CD14-positive monocyte (primary cell): ENCODE results near the gene TMPRSS11F. TPM values are rescaled to one million over a fixed set of nuclear protein-coding genes. Genes with fewer than 3 reads are reported as not detected.

ENCODE experiments used
- DNase-seq, 3 donors: peaks; one replicate each; pipeline ENCODE4 v3.0.0-alpha.2; 2011 to 2022
- H2AFZ ChIP-seq: 2 replicates; pipeline ENCODE4 v1.6.0; 2012; ENCODE audit warnings: mild to moderate bottlenecking, low read depth, low read length, inconsistent platforms; ENCODE audit not compliant: insufficient read depth, poor library complexity, severe bottlenecking
- H3K27ac ChIP-seq, 2 donors: 1 replicate in 1 of 2; 2 replicates in 1 of 2; pipeline ENCODE4 v1.5.1; 2012 to 2013; ENCODE audit warnings: low read length in 2 of 2, control low read depth in 1 of 2, inconsistent platforms in 1 of 2, low read depth in 1 of 2, mild to moderate bottlenecking in 1 of 2
- H3K27me3 ChIP-seq, 2 donors: one replicate each; pipeline versions ENCODE4 v1.6.0 to v1.6.1; 2011 to 2013; ENCODE audit warnings: low read length in 2 of 2; ENCODE audit not compliant: control insufficient read depth in 2 of 2, insufficient read depth in 2 of 2
- H3K36me3 ChIP-seq, 2 donors: replicated peaks in 1 of 2; 1 replicate in 1 of 2; 2 replicates in 1 of 2; pipeline versions ENCODE4 v1.5.1 to v1.6.1; 2012 to 2013; ENCODE audit warnings: low read length in 2 of 2, control low read depth in 1 of 2, inconsistent platforms in 1 of 2, mild to moderate bottlenecking in 1 of 2; ENCODE audit not compliant: insufficient read depth in 2 of 2, control insufficient read depth in 1 of 2
- H3K4me1 ChIP-seq, 2 donors: 1 replicate in 1 of 2; 2 replicates in 1 of 2; pipeline versions ENCODE4 v1.5.1 to v1.6.1; 2012 to 2013; ENCODE audit warnings: low read length in 2 of 2, control low read depth in 1 of 2, inconsistent platforms in 1 of 2, mild to moderate bottlenecking in 1 of 2, moderate library complexity in 1 of 2; ENCODE audit not compliant: insufficient read depth in 2 of 2, control insufficient read depth in 1 of 2
- H3K4me2 ChIP-seq: replicated peaks from 2 replicates; pipeline ENCODE3; 2012; ENCODE audit warnings: low read length, moderate library complexity, mild to moderate bottlenecking; ENCODE audit not compliant: poor library complexity, severe bottlenecking; ENCODE audit errors: extremely low read depth
- H3K4me3 ChIP-seq, 3 experiments: fragments of 200-600 bp in 1 of 3; sonication (generic) in 1 of 3; replicated peaks in 1 of 3; 1 replicate in 2 of 3; 2 replicates in 1 of 3; pipeline ENCODE4 v1.5.1; 2011 to 2013; ENCODE audit warnings: low read length in 3 of 3, mild to moderate bottlenecking in 3 of 3, control low read depth in 2 of 3, low read depth in 2 of 3, inconsistent platforms in 1 of 3, moderate library complexity in 1 of 3
- H3K79me2 ChIP-seq: 2 replicates; pipeline ENCODE4 v1.6.0; 2012; ENCODE audit warnings: mild to moderate bottlenecking, control low read depth, inconsistent platforms, low read length, moderate library complexity; ENCODE audit not compliant: insufficient read depth
- H3K9ac ChIP-seq: 2 replicates; pipeline ENCODE4 v1.6.0; 2017; ENCODE audit warnings: low read length, mild to moderate bottlenecking; ENCODE audit not compliant: insufficient read depth, poor library complexity, severe bottlenecking
- H3K9me3 ChIP-seq, 2 donors: replicated peaks in 1 of 2; 1 replicate in 1 of 2; 2 replicates in 1 of 2; pipeline versions ENCODE4 v1.5.1 to v1.6.1; 2012 to 2013; ENCODE audit warnings: low read length in 2 of 2, control low read depth in 1 of 2; ENCODE audit not compliant: control insufficient read depth in 1 of 2, insufficient read depth in 1 of 2
- H4K20me1 ChIP-seq: 2 replicates; pipeline ENCODE4 v1.6.0; 2012; ENCODE audit warnings: mild to moderate bottlenecking, low read length, control low read depth, moderate library complexity; ENCODE audit not compliant: insufficient read depth
- H3K27ac Mint-ChIP-seq, 7 donors: one replicate each; pipeline ENCODE4 v1.8.0; 2020; ENCODE audit warnings: mild to moderate bottlenecking in 7 of 7, mixed read lengths in 7 of 7, moderate library complexity in 6 of 7, inconsistent platforms in 2 of 7
- H3K27me3 Mint-ChIP-seq, 3 donors: one replicate each; pipeline ENCODE4 v1.8.0; 2021 to 2022; ENCODE audit warnings: low read depth in 3 of 3, mild to moderate bottlenecking in 3 of 3, mixed read lengths in 3 of 3, moderate library complexity in 3 of 3, inconsistent platforms in 1 of 3
- H3K36me3 Mint-ChIP-seq, 2 donors: one replicate each; pipeline ENCODE4 v1.8.0; 2020; ENCODE audit warnings: mixed read lengths in 2 of 2, inconsistent platforms in 1 of 2, mild to moderate bottlenecking in 1 of 2
- H3K4me1 Mint-ChIP-seq: one replicate; pipeline ENCODE4 v1.8.0; 2020; ENCODE audit warnings: mild to moderate bottlenecking, mixed read lengths
- H3K4me3 Mint-ChIP-seq, 2 donors: one replicate each; pipeline ENCODE4 v1.8.0; 2020; ENCODE audit warnings: mild to moderate bottlenecking in 2 of 2, mixed read lengths in 2 of 2, moderate library complexity in 1 of 2
- H3K9me3 Mint-ChIP-seq, 7 donors: one replicate each; pipeline ENCODE4 v1.8.0; 2020 to 2022; ENCODE audit warnings: mixed read lengths in 7 of 7, mild to moderate bottlenecking in 6 of 7, moderate library complexity in 6 of 7, inconsistent platforms in 2 of 7
- CTCF ChIP-seq: fragments of 200-600 bp; IDR thresholded peaks from one replicate; pipeline ENCODE4 v1.8.0; 2022; ENCODE audit warnings: antibody characterized with exemption, mild to moderate bottlenecking
- WGBS: methylation state at CpG from one replicate; pipeline ENCODE4 v1.1.5; 2013; ENCODE audit warnings: missing lambda C conversion rate; ENCODE audit not compliant: insufficient coverage; 5-methylcytosine and 5-hydroxymethylcytosine counted together
- intact Hi-C, 2 donors: fragments of 100-400 bp; cut with micrococcal nuclease; formaldehyde crosslinking; loops; one replicate each; pipeline versions ENCODE4 v1.15.0 to v1.15.1; 2023
- polyA plus RNA-seq, 3 donors: library from polyadenylated mRNA; depleted of rRNA in 1 of 3; unstranded in 2 of 3; stranded (reverse) in 1 of 3; fragments of 300-500 nt in 2 of 3; fragments of >200 nt in 1 of 3; fragmentation: Illumina TruSeq in 2 of 3; gene quantifications; 1 replicate in 2 of 3; 2 replicates in 1 of 3; pipeline ENCODE4 v1.2.3, GENCODE V29; 2012 to 2021

Gene TMPRSS11F
- polyA plus RNA-seq, 3 donors: not detected

- H3K4me2 ChIP-seq: no peak overlapping the region
- no peak for TF ChIP-seq CTCF
- H3K36me3 ChIP-seq: no peaks in the 10 kb centered on the region
- intact Hi-C loops: no loop called here
- DNase-seq: no peak
- peaks cover 0 to 4% (median 1%) of the 10 kb centered on the region in 3 donors for H3K27me3 Mint-ChIP-seq
- H3K4me1 Mint-ChIP-seq: no peaks in the 10 kb centered on the region
- no peak overlapping the region for H3K4me3 ChIP-seq
- no peaks in the 10 kb centered on the region for H3K36me3 Mint-ChIP-seq
- no peaks in the 10 kb centered on the region for H3K4me1 ChIP-seq
- no peak overlapping the region for H2AFZ ChIP-seq
- 90% methylated on average over 7 of the region's 8 CpGs for WGBS
- no peak overlapping the region for H3K9ac ChIP-seq
- H3K79me2 ChIP-seq: no peaks in the 10 kb centered on the region
- H4K20me1 ChIP-seq: no peaks in the 10 kb centered on the region
- no peaks in the 10 kb centered on the region for H3K27me3 ChIP-seq
- no peaks in the 10 kb centered on the region for H3K9me3 ChIP-seq
- peaks cover 0 to 5% (median 1%) of the 10 kb centered on the region in 7 donors for H3K9me3 Mint-ChIP-seq
- H3K4me3 Mint-ChIP-seq: no peak overlapping the region
- no peak overlapping the region for H3K27ac Mint-ChIP-seq
- no peak overlapping the region for H3K27ac ChIP-seq
Observed at GRCh38 chr4:68077737-68078136, 51.9 kb downstream of the TMPRSS11F start.

GRCh38 chr4:68077301-68077700 is 52.4 kb downstream of the TMPRSS11F start:
- Histone ChIP-seq H3K9ac (no peak overlapping the region), H4K20me1 (no peaks in the 10 kb centered on the region), H3K4me3 (no peak overlapping the region), H3K4me2 (no peak overlapping the region), H3K27me3 (no peaks in the 10 kb centered on the region), H2AFZ (no peak overlapping the region), H3K36me3 (no peaks in the 10 kb centered on the region), H3K4me1 (no peaks in the 10 kb centered on the region), H3K27ac (no peak overlapping the region), H3K9me3 (no peaks in the 10 kb centered on the region), H3K79me2 (no peaks in the 10 kb centered on the region)
- no peaks in the 10 kb centered on the region for H3K36me3 Mint-ChIP-seq
- H3K27me3 Mint-ChIP-seq: peaks cover 0 to 4% (median 1%) of the 10 kb centered on the region in 3 donors
- no peak for TF ChIP-seq CTCF
- intact Hi-C loops: no loop called here
- no peak overlapping the region for H3K4me3 Mint-ChIP-seq
- DNase-seq: no peak
- H3K9me3 Mint-ChIP-seq: peaks cover 0 to 3% (median 1%) of the 10 kb centered on the region in 7 donors
- no peaks in the 10 kb centered on the region for H3K4me1 Mint-ChIP-seq
- H3K27ac Mint-ChIP-seq: no peak overlapping the region
